Testis (tissue), 3 donors: ENCODE measurements around the gene PRCP. TPM values are rescaled to one million over a fixed set of nuclear protein-coding genes. Genes with fewer than 3 reads are reported as not detected.

ENCODE experiments used
- DNase-seq: peaks from one replicate; pipeline ENCODE4 v3.0.0-alpha.2; 2019
- H3K27ac ChIP-seq, 2 donors: fragments of 200-600 bp; sonication (generic); one replicate each; pipeline ENCODE4 v1.5.1; 2019
- H3K27me3 ChIP-seq: fragments of 200-600 bp; sonication (generic); one replicate; pipeline ENCODE4 v1.5.1; 2019
- H3K36me3 ChIP-seq: fragments of 200-600 bp; sonication (generic); one replicate; pipeline ENCODE4 v1.5.1; 2017; ENCODE audit warnings: low read depth; ENCODE audit errors: missing control alignments
- H3K4me1 ChIP-seq: fragments of 200-600 bp; sonication (generic); one replicate; pipeline ENCODE4 v1.5.1; 2019
- H3K4me3 ChIP-seq, 2 donors: fragments of 200-600 bp; sonication (generic); one replicate each; pipeline ENCODE4 v1.5.1; 2017 to 2019
- H3K9me3 ChIP-seq: fragments of 200-600 bp; sonication (generic); one replicate; pipeline ENCODE4 v1.5.1; 2017
- CTCF ChIP-seq, 3 experiments: fragments of 450-650 bp in 2 of 3; fragments of 200-600 bp in 1 of 3; sonication (generic) in 1 of 3; IDR thresholded peaks; one replicate each; pipeline ENCODE4 v1.5.1; 2016 to 2019; ENCODE audit warnings: antibody characterized with exemption in 3 of 3, mild to moderate bottlenecking in 2 of 3, moderate library complexity in 1 of 3
- POLR2A ChIP-seq: fragments of 450-650 bp; IDR thresholded peaks from one replicate; pipeline ENCODE4 v1.6.1; 2017; ENCODE audit warnings: antibody characterized with exemption, mild to moderate bottlenecking, moderate library complexity
- WGBS, 2 donors: methylation state at CpG; one replicate each; pipeline ENCODE4 v1.1.5; 2018; 5-methylcytosine and 5-hydroxymethylcytosine counted together
- intact Hi-C: fragments of 100-400 bp; cut with DNase I; formaldehyde crosslinking; loops from one replicate; pipeline ENCODE4 v1.15.1; 2023; ENCODE audit warnings: low total_unique reads
- polyA plus RNA-seq: library from polyadenylated mRNA; stranded (reverse); fragments of 350-450 nt; fragmentation: Illumina TruSeq; extraction: RNeasy Lipid Tissue Mini Kit (QIAGEN cat#74804); gene quantifications from one replicate; pipeline ENCODE4 v1.2.3, GENCODE V29; 2014; ENCODE audit warnings: low read depth, low replicate concordance; ENCODE audit not compliant: insufficient read depth
- total RNA-seq, 2 donors: library from RNA; depleted of rRNA; stranded (reverse); fragments of >200 nt; gene quantifications; one replicate each; pipeline ENCODE4 v1.2.3, GENCODE V29; 2016

Gene PRCP
- total and polyA plus RNA-seq, 3 donors from 2014 or later, result 41.3 to 118 (median 46.9) TPM

DNA sequence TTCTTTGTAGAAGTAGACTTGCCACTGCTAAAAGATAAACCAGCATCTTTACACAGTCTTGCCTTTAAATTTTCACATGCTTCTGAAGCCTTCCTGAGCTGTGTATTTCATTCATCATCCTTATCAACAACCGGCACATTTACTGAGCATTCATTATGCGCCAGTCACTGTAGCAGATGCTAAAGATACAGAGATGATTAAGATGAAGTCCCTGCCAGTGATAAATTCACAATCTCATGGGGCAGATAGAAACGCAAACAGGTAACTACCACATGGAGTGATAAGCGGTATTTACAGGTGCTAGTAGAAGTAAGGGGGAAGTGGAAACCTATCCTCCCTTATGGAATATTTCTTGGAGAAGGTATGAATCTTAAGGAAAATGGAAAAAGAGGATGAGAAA, 67.2 kb downstream of the PRCP start:
- no peaks in the 10 kb centered on the region for H3K4me1 ChIP-seq
- WGBS, 2 donors, result 86 to 88% methylated on average over 4 of the region's 4 CpGs
- H3K27me3 ChIP-seq, result no peaks in the 10 kb centered on the region
- TF ChIP-seq CTCF (IDR thresholded peaks at IDR 0.05), result no peak
- TF ChIP-seq POLR2A, result no peak
- intact Hi-C loops, result no loop called here
- no peaks in the 10 kb centered on the region for H3K36me3 ChIP-seq
- H3K4me3 ChIP-seq, result no peak overlapping the region
- no peak for DNase-seq
- no peaks in the 10 kb centered on the region for H3K9me3 ChIP-seq
- no peak overlapping the region for H3K27ac ChIP-seq

DNA sequence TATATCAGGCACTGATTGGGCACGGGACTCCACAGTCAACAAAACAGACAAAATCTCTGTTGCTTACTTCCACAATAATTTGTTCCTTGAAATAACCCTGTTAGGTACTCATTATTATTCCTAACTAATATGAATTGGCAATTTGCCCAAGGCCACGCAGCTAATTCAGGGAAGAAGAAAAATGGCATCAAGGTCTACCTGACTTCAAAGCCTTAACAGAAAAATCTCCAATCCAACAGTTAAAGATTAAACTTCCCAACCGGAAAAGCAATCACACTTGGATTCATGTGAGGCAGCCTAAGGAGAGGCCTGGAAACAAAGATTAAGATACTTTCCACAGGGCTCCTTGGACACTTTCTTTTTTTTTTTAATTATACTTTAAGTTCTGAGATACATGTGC, 68.9 kb downstream of the PRCP start:
- intact Hi-C loops, result no loop called here

GRCh38 chr11:82830746-82831145, 69.5 kb downstream of the PRCP start:
- intact Hi-C loops, result no loop called here
- 81 to 95% methylated on average over 1 of the region's 1 CpG for WGBS, 2 donors
- H3K4me1 ChIP-seq, result no peaks in the 10 kb centered on the region
- no peaks in the 10 kb centered on the region for H3K27me3 ChIP-seq
- no peaks in the 10 kb centered on the region for H3K9me3 ChIP-seq
- TF ChIP-seq CTCF (IDR thresholded peaks at IDR 0.05) (no peak), POLR2A (no peak)
- DNase-seq, result no peak
- H3K36me3 ChIP-seq, result no peaks in the 10 kb centered on the region
- H3K4me3 ChIP-seq, result no peak overlapping the region
- no peak overlapping the region for H3K27ac ChIP-seq

More for the DNA sequence above, 68.9 kb downstream of the PRCP start:
- 52% methylated on average over 3 of the region's 3 CpGs for WGBS, 2 donors
- no peaks in the 10 kb centered on the region for H3K27me3 ChIP-seq
- no peaks in the 10 kb centered on the region for H3K4me1 ChIP-seq
- H3K36me3 ChIP-seq, result no peaks in the 10 kb centered on the region
- no peak overlapping the region for H3K27ac ChIP-seq
- H3K4me3 ChIP-seq, result no peak overlapping the region
- no peaks in the 10 kb centered on the region for H3K9me3 ChIP-seq
- TF ChIP-seq POLR2A (no peak), CTCF (IDR thresholded peaks at IDR 0.05) (no peak)
- no peak for DNase-seq

- Histone ChIP-seq H3K4me1 (no peaks in the 10 kb centered on the region), H3K27me3 (no peaks in the 10 kb centered on the region), H3K36me3 (no peaks in the 10 kb centered on the region), H3K4me3 (no peak overlapping the region), H3K27ac (no peak overlapping the region), H3K9me3 (no peaks in the 10 kb centered on the region)
- TF ChIP-seq POLR2A, result no peak
- TF ChIP-seq CTCF (IDR thresholded peaks at IDR 0.05), result no peak
- intact Hi-C loops, result no loop called here
- DNase-seq, result no peak
- 74 to 84% methylated on average over 1 of the region's 1 CpG for WGBS, 2 donors
Observed at GRCh38 chr11:82829101-82829500, 71.1 kb downstream of the PRCP start.

DNA sequence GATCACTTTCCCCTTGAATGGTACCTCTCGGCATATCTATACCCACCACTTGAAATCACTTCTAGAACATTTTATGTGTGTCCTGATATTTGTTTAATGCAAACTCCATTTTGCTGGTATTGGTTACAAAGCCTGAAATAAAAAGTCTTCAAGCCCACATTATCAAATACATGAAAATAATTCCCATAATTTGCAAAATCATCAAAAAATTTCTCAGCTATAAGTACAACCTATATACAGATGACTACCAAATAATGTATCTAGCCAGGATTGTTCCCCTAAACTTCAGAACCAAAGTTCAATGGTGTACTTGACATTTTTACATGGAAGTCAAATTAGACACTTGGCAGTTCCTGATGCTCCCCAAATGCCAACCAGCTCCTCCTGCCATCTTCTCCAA, 71.8 kb downstream of the PRCP start:
- no peak for TF ChIP-seq CTCF (IDR thresholded peaks at IDR 0.05)
- TF ChIP-seq POLR2A, result no peak
- H3K4me3 ChIP-seq, result no peak overlapping the region
- WGBS, 2 donors, result 98 to 100% methylated on average over 1 of the region's 1 CpG
- H3K9me3 ChIP-seq, result no peaks in the 10 kb centered on the region
- DNase-seq, result no peak
- H3K27me3 ChIP-seq, result no peaks in the 10 kb centered on the region
- no peaks in the 10 kb centered on the region for H3K4me1 ChIP-seq
- H3K27ac ChIP-seq, result no peak overlapping the region
- H3K36me3 ChIP-seq, result no peaks in the 10 kb centered on the region
- intact Hi-C loops, result no loop called here
